GM23338 (cell line): ENCODE measurements around the gene ANKRD13C. TPM values are rescaled to one million over a fixed set of nuclear protein-coding genes. Genes with fewer than 3 reads are reported as not detected.

Experiments used
- ATAC-seq: fragments of 200-7000 bp; cut with Tn5 transposase; 3 replicates; pipeline ENCODE4 v1.9.1; 2020
- DNase-seq: peaks from one replicate; pipeline ENCODE4 v3.0.0-alpha.2; 2015; ENCODE audit warnings: low spot score
- H2AFZ ChIP-seq: fragments of 200-600 bp; sonication (generic); 2 replicates; pipeline ENCODE4 v1.8.0; 2016; ENCODE audit warnings: antibody characterized with exemption, mild to moderate bottlenecking, moderate library complexity
- H3F3A ChIP-seq: fragments of 200-600 bp; sonication (generic); replicated peaks from 2 replicates; pipeline ENCODE4 v1.8.0; 2017; ENCODE audit warnings: antibody characterized with exemption, mixed run types, low read depth
- H3K27ac ChIP-seq: fragments of 200-600 bp; sonication (generic); 2 replicates; pipeline ENCODE4 v1.6.1; 2016; ENCODE audit warnings: low read depth
- H3K27me3 ChIP-seq: fragments of 200-600 bp; sonication (generic); 2 replicates; pipeline ENCODE4 v1.8.0; 2016; ENCODE audit warnings: mild to moderate bottlenecking, mixed run types, moderate library complexity; ENCODE audit not compliant: insufficient read depth
- H3K36me3 ChIP-seq: fragments of 200-600 bp; sonication (generic); 2 replicates; pipeline ENCODE4 v1.8.0; 2016; ENCODE audit warnings: mild to moderate bottlenecking; ENCODE audit not compliant: insufficient read depth
- H3K4me1 ChIP-seq: fragments of 200-600 bp; sonication (generic); 2 replicates; pipeline ENCODE4 v1.8.0; 2016; ENCODE audit warnings: mild to moderate bottlenecking, moderate library complexity; ENCODE audit not compliant: insufficient read depth
- H3K4me2 ChIP-seq: fragments of 200-600 bp; sonication (generic); 2 replicates; pipeline ENCODE4 v1.7.1; 2017; ENCODE audit warnings: mixed run types
- H3K4me3 ChIP-seq: fragments of 200-600 bp; sonication (generic); 2 replicates; pipeline ENCODE4 v1.6.1; 2016; ENCODE audit warnings: mixed run types
- H3K79me2 ChIP-seq: fragments of 200-600 bp; sonication (generic); replicated peaks from 2 replicates; pipeline ENCODE4 v1.8.0; 2017; ENCODE audit warnings: mild to moderate bottlenecking; ENCODE audit not compliant: insufficient read depth
- H3K9me2 ChIP-seq: fragments of 200-600 bp; sonication (generic); 2 replicates; pipeline ENCODE4 v1.8.0; 2017; ENCODE audit not compliant: insufficient read depth
- H4K20me1 ChIP-seq: fragments of 200-600 bp; sonication (generic); replicated peaks from 2 replicates; pipeline ENCODE4 v1.8.0; 2017; ENCODE audit warnings: mild to moderate bottlenecking; ENCODE audit not compliant: insufficient read depth
- H3K27ac Mint-ChIP-seq: 2 replicates; pipeline ENCODE4 v1.8.0; 2020; ENCODE audit warnings: inconsistent platforms, mild to moderate bottlenecking, moderate library complexity, mixed read lengths
- H3K27me3 Mint-ChIP-seq: 3 replicates; pipeline ENCODE4 v1.8.0; 2022; ENCODE audit warnings: low read depth, mild to moderate bottlenecking, moderate library complexity, mixed read lengths, inconsistent platforms; ENCODE audit not compliant: insufficient read depth, poor library complexity
- H3K36me3 Mint-ChIP-seq: 3 replicates; pipeline ENCODE4 v1.8.0; 2021; ENCODE audit warnings: low read depth, mild to moderate bottlenecking, inconsistent platforms, moderate library complexity, mixed read lengths
- H3K4me1 Mint-ChIP-seq: 3 replicates; pipeline ENCODE4 v1.8.0; 2020; ENCODE audit warnings: mild to moderate bottlenecking, inconsistent platforms, mixed read lengths
- H3K4me3 Mint-ChIP-seq: 3 replicates; pipeline ENCODE4 v1.8.0; 2021; ENCODE audit warnings: moderate library complexity, mild to moderate bottlenecking, inconsistent platforms, mixed read lengths
- H3K9me3 Mint-ChIP-seq: 3 replicates; pipeline ENCODE4 v1.8.0; 2020; ENCODE audit warnings: moderate library complexity, mild to moderate bottlenecking, inconsistent platforms, mixed read lengths
- CREB1 ChIP-seq: fragments of 250-450 bp; sonication (Bioruptor Pico); IDR thresholded peaks from 2 replicates; pipeline ENCODE4 v1.5.0; 2020; ENCODE audit warnings: low read depth, mild to moderate bottlenecking, moderate library complexity
- CTCF ChIP-seq, 2 experiments: fragments of 200-600 bp in 1 of 2; sonication (generic) in 1 of 2; conservative IDR thresholded peaks; 2 replicates each; pipeline versions ENCODE4 v1.5.1 to v1.6.1; 2016 to 2017; ENCODE audit warnings: antibody characterized with exemption in 2 of 2, low read depth in 2 of 2, mild to moderate bottlenecking in 2 of 2, moderate library complexity in 1 of 2
- ETS1 ChIP-seq: IDR thresholded peaks from 2 replicates; pipeline ENCODE4 v1.6.1; 2016; ENCODE audit warnings: antibody characterized with exemption
- EZH2 ChIP-seq: fragments of 200-600 bp; sonication (generic); IDR thresholded peaks from one replicate; pipeline ENCODE4 v1.8.0; 2017; ENCODE audit warnings: antibody characterized with exemption, mild to moderate bottlenecking, low read depth; ENCODE audit not compliant: unreplicated experiment
- EZH2phosphoT487 ChIP-seq: fragments of 200-600 bp; sonication (generic); IDR thresholded peaks from one replicate; pipeline ENCODE4 v1.8.1; 2018; ENCODE audit warnings: antibody characterized with exemption; ENCODE audit not compliant: unreplicated experiment
- JUNB ChIP-seq: IDR thresholded peaks from one replicate; pipeline ENCODE4 v1.6.1; 2016; ENCODE audit warnings: antibody characterized with exemption; ENCODE audit not compliant: unreplicated experiment
- NANOG ChIP-seq: IDR thresholded peaks from 2 replicates; pipeline ENCODE4 v1.6.1; 2016; ENCODE audit warnings: antibody characterized with exemption, borderline replicate concordance
- POLR2AphosphoS5 ChIP-seq: IDR thresholded peaks from 2 replicates; pipeline ENCODE4 v1.6.1; 2016; ENCODE audit warnings: antibody characterized with exemption, low read depth
- REST ChIP-seq: IDR thresholded peaks from one replicate; pipeline ENCODE4 v1.6.1; 2018; ENCODE audit warnings: antibody characterized with exemption; ENCODE audit not compliant: unreplicated experiment
- STAT1 ChIP-seq: IDR thresholded peaks from one replicate; pipeline ENCODE4 v1.6.1; 2016; ENCODE audit warnings: antibody characterized with exemption; ENCODE audit not compliant: unreplicated experiment
- ZNF114 ChIP-seq: fragments of 250-450 bp; sonication (Bioruptor Pico); IDR thresholded peaks from 2 replicates; pipeline ENCODE4 v1.5.0; 2020; ENCODE audit warnings: mild to moderate bottlenecking, moderate library complexity
- ZNF331 ChIP-seq: fragments of 250-450 bp; sonication (Bioruptor Pico); IDR thresholded peaks from 2 replicates; pipeline ENCODE4 v1.5.0; 2020; ENCODE audit warnings: low read depth, mild to moderate bottlenecking, moderate library complexity
- ZNF462 ChIP-seq: fragments of 250-450 bp; sonication (Bioruptor Pico); IDR thresholded peaks from 2 replicates; pipeline ENCODE4 v1.5.0; 2020; ENCODE audit warnings: mild to moderate bottlenecking, moderate library complexity
- polyA plus RNA-seq: library from polyadenylated mRNA; unstranded; fragments of >200 nt; fragmentation: Nextera tagmentation; extraction: Ambion mirVana; gene quantifications from 2 replicates; pipeline ENCODE4 v1.2.1, GENCODE V29; 2016
- total RNA-seq: library from RNA; depleted of rRNA; stranded (reverse); fragments of >200 nt; shearing (Covaris generic); gene quantifications from 2 replicates; pipeline ENCODE4 v1.2.3, GENCODE V29; 2014

ANKRD13C gene
- total and polyA plus RNA-seq, 2 experiments from 2014 or later: 12.3 to 32.5 TPM

GRCh38 chr1:70386121-70386520 lies 31.6 kb upstream of the ANKRD13C start (continued):
- TF ChIP-seq EZH2phosphoT487 (no peak), STAT1 (no peak), EZH2 (no peak), JUNB (no peak)

GRCh38 chr1:70385477-70385876 lies 31.0 kb upstream of the ANKRD13C start:
- Histone ChIP-seq H3K4me3 (no peak overlapping the region), H4K20me1 (no peaks in the 10 kb centered on the region), H3K36me3 (no peaks in the 10 kb centered on the region), H3K79me2 (no peaks in the 10 kb centered on the region), H3K27me3 (no peaks in the 10 kb centered on the region), H3F3A (no peaks in the 10 kb centered on the region), H3K4me2 (no peak overlapping the region), H3K27ac (no peak overlapping the region), H3K4me1 (no peaks in the 10 kb centered on the region), H2AFZ (no peak overlapping the region; the same call in 1 of the 2 replicates), H3K9me2 (no peaks in the 10 kb centered on the region)
- TF ChIP-seq ZNF331 (CRISPR knock-in tag) (no peak), POLR2AphosphoS5 (no peak), STAT1 (no peak), CTCF (conservative IDR thresholded peaks at IDR 0.05; ENCODE audit: low read depth in 2 of 2) (no peak), NANOG (no peak), ZNF114 (CRISPR knock-in tag) (no peak), EZH2 (no peak), EZH2phosphoT487 (no peak), ETS1 (no peak), ZNF462 (CRISPR knock-in tag) (no peak), JUNB (no peak), REST (no peak), CREB1 (CRISPR knock-in tag) (no peak)
- no peaks in the 10 kb centered on the region for H3K9me3 Mint-ChIP-seq
- no peak overlapping the region for H3K4me3 Mint-ChIP-seq
- no peak overlapping the region for H3K27ac Mint-ChIP-seq
- peaks cover 2% of the 10 kb centered on the region for H3K27me3 Mint-ChIP-seq
- ATAC-seq (no peak), DNase-seq (no peak)
- no peaks in the 10 kb centered on the region for H3K36me3 Mint-ChIP-seq
- no peaks in the 10 kb centered on the region for H3K4me1 Mint-ChIP-seq
